SK-N-SH treated with all-trans-retinoic acid at 6 μM for 48 hours (cell line): ENCODE data around the gene ANKRD49.

Experiments
- ARNTL ChIP-seq: fragments of 450-650 bp; formaldehyde crosslinking; IDR thresholded peaks from 2 replicates; pipeline ENCODE4 v1.5.0; 2020; ENCODE audit warnings: low read depth, mild to moderate bottlenecking, moderate library complexity, borderline replicate concordance
- PATZ1 ChIP-seq: fragments of 250-450 bp; sonication (Bioruptor Pico); IDR thresholded peaks from 2 replicates; pipeline ENCODE4 v1.8.0; 2020; ENCODE audit warnings: mild to moderate bottlenecking, moderate library complexity, borderline replicate concordance
- RARB ChIP-seq: fragments of 250-450 bp; sonication (Bioruptor Pico); IDR thresholded peaks from 2 replicates; pipeline ENCODE4 v1.8.0; 2021; ENCODE audit warnings: mild to moderate bottlenecking, moderate library complexity
- ZFP3 ChIP-seq: fragments of 250-450 bp; sonication (Bioruptor Pico); IDR thresholded peaks from 2 replicates; pipeline ENCODE4 v1.5.0; 2020; ENCODE audit warnings: mild to moderate bottlenecking, moderate library complexity
- ZNF8 ChIP-seq: fragments of 450-650 bp; formaldehyde crosslinking; IDR thresholded peaks from 2 replicates; pipeline ENCODE4 v1.5.0; 2020; ENCODE audit warnings: mild to moderate bottlenecking, moderate library complexity

- no peak for TF ChIP-seq ZFP3 (CRISPR knock-in tag)
- no peak for TF ChIP-seq ZNF8 (CRISPR knock-in tag)
- TF ChIP-seq RARB (CRISPR knock-in tag), result no peak
- no peak for TF ChIP-seq ARNTL (CRISPR knock-in tag)
- TF ChIP-seq PATZ1 (CRISPR knock-in tag), result no peak
These were observed at the start of gene ANKRD49, which contains the start of gene MRE11 for GRCh38 chr11:94493281-94494125.
